Mucosa of rectum (tissue), 2 donors: ENCODE data around the gene ESPNL.

Source experiments
- H3K27ac ChIP-seq, 2 donors: one replicate each; pipeline ENCODE4 v1.7.0; 2013; ENCODE audit warnings: inconsistent platforms in 2 of 2, low read depth in 2 of 2, low read length in 2 of 2
- H3K27me3 ChIP-seq, 2 donors: one replicate each; pipeline ENCODE4 v1.7.0; 2013; ENCODE audit warnings: low read length in 2 of 2; ENCODE audit not compliant: control insufficient read depth in 2 of 2, insufficient read depth in 2 of 2
- H3K36me3 ChIP-seq, 2 donors: one replicate each; pipeline ENCODE4 v1.7.0; 2013; ENCODE audit warnings: low read length in 2 of 2; ENCODE audit not compliant: control insufficient read depth in 2 of 2, insufficient read depth in 2 of 2
- H3K4me1 ChIP-seq, 2 donors: one replicate each; pipeline ENCODE4 v1.7.0; 2013; ENCODE audit warnings: low read length in 2 of 2, mild to moderate bottlenecking in 1 of 2; ENCODE audit not compliant: control insufficient read depth in 2 of 2, insufficient read depth in 2 of 2
- H3K4me3 ChIP-seq, 2 donors: one replicate each; pipeline ENCODE4 v1.7.0; 2013; ENCODE audit warnings: low read length in 2 of 2
- H3K9ac ChIP-seq, 2 donors: one replicate each; pipeline ENCODE4 v1.7.0; 2013; ENCODE audit warnings: low read length in 2 of 2, low read depth in 1 of 2, mild to moderate bottlenecking in 1 of 2
- H3K9me3 ChIP-seq, 2 donors: one replicate each; pipeline ENCODE4 v1.7.0; 2013; ENCODE audit warnings: low read length in 2 of 2; ENCODE audit not compliant: control insufficient read depth in 2 of 2
- donor health status: healthy.
- donor health status: Normal muscosa, but diverticular disease.

The ESPNL gene

DNA sequence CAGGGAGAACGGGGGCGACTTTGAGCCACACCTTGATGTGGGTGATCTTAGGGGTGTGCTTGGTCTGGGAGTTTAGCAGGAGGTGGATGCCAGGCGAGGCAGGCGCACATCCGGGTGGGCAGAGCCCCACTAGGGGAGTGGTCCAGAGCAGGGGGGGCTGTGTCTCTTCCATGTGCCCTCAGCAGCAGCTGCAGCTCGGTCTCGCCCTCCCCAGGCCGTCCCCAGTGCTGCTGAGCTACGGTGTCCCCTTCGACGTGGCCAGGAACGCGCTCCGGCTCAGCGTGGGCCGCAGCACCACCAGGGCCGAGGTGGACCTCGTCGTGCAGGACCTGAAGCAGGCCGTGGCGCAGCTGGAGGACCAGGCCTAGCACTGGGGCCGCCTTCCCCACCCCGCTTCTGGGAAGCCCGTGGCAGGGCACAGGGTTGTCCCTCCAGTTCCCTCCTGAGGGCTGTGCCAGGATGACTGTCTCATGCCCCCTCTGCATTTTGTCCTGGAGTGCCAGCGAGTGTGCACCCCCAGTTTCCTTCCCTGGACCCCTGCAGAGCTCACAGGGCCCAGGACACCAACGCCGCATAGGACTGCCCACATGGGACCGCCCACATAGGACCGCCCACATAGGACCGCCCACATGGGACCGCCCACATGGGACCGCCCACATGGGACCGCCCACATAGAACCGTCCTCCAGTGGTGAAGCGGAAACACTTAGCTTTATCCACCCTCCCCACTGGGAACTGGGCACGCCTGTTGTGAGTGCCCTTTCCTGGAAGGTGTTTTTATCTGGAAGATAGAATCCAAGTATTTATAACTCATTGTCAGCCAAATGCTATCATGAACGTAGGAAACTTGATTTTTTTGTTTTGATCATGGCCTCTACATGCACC is 1.9 kb upstream of the ESPNL start:
- Histone ChIP-seq H3K27me3 (no peaks in the 10 kb centered on the region), H3K9ac (peak overlapping the region; percentile 17 to 64), H3K4me3 (peak overlapping the region in 1 of 2 donors; percentile 28), H3K27ac (peak overlapping the region; percentile 78 to 92), H3K36me3 (no peaks in the 10 kb centered on the region), H3K4me1 (peaks cover 7 to 8% of the 10 kb centered on the region in 2 donors), H3K9me3 (no peaks in the 10 kb centered on the region)

GRCh38 chr2:238098901-238099713 is 1.0 kb upstream of the ESPNL start:
- Histone ChIP-seq H3K27me3 (no peaks in the 10 kb centered on the region), H3K4me1 (peaks cover 7 to 8% of the 10 kb centered on the region in 2 donors), H3K9me3 (no peaks in the 10 kb centered on the region), H3K9ac (peak overlapping the region; percentile 17 to 64), H3K27ac (peak overlapping the region; percentile 78 to 92), H3K4me3 (peak overlapping the region in 1 of 2 donors; percentile 28), H3K36me3 (no peaks in the 10 kb centered on the region)

- Histone ChIP-seq H3K9ac (no peak overlapping the region), H3K27ac (no peak overlapping the region), H3K4me3 (no peak overlapping the region), H3K9me3 (no peaks in the 10 kb centered on the region), H3K27me3 (no peaks in the 10 kb centered on the region), H3K36me3 (no peaks in the 10 kb centered on the region), H3K4me1 (peaks cover 7 to 8% of the 10 kb centered on the region in 2 donors)
These were observed 459 bp upstream of the ESPNL start for GRCh38 chr2:238099714-238100048.

DNA sequence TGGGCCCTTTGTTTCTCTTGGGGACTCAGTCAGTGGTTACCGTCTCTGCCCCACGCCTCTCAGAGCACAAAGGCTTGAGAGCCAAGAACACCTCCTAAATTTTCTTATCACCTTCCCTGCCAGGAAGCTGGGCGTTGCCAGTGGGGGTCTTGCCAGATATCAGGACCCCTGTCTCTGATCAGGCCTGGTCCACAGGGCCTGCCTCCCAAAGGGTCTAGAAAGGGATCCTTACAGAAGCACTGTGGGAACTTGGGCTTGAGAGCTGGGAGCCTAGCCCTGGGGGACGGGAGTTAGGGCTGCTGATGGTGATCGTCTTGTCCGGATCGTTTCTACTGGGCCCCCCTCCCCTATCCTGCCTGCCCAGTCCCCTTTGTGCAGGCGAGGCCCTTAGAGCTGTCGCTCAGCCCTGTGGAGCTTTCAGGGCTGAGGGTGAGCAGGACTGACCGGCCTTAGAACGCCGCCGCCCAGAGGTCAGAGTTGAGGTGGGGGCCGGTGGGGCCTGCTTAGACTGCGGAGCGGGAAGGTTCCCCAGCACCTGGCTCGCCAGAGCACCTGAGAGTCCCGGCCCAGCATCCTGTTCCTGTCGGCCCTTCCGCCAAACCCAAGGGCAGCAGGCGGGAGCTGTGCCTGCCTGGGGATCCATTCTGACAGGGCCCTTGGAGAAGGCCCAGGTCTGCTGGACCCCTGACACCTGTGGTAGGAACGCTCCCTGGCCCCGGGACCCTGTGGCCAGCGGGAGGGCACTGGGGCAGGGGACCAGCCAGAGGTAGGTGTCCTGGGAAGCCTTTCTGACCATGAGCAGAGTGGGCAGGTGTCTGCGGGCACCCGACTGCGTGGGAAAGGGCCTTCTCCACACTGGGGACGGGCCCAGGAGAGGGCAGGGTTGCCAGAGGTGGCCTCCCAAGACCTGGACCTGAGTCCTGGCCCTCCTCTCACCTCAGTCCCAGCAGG is 956 bp downstream of the ESPNL start:
- no peaks in the 10 kb centered on the region for H3K27me3 ChIP-seq
- H3K9me3 ChIP-seq = no peaks in the 10 kb centered on the region
- H3K4me3 ChIP-seq = no peak overlapping the region
- H3K36me3 ChIP-seq = no peaks in the 10 kb centered on the region
- no peak overlapping the region for H3K9ac ChIP-seq
- no peak overlapping the region for H3K27ac ChIP-seq
- H3K4me1 ChIP-seq = peaks cover 7 to 8% of the 10 kb centered on the region in 2 donors

DNA sequence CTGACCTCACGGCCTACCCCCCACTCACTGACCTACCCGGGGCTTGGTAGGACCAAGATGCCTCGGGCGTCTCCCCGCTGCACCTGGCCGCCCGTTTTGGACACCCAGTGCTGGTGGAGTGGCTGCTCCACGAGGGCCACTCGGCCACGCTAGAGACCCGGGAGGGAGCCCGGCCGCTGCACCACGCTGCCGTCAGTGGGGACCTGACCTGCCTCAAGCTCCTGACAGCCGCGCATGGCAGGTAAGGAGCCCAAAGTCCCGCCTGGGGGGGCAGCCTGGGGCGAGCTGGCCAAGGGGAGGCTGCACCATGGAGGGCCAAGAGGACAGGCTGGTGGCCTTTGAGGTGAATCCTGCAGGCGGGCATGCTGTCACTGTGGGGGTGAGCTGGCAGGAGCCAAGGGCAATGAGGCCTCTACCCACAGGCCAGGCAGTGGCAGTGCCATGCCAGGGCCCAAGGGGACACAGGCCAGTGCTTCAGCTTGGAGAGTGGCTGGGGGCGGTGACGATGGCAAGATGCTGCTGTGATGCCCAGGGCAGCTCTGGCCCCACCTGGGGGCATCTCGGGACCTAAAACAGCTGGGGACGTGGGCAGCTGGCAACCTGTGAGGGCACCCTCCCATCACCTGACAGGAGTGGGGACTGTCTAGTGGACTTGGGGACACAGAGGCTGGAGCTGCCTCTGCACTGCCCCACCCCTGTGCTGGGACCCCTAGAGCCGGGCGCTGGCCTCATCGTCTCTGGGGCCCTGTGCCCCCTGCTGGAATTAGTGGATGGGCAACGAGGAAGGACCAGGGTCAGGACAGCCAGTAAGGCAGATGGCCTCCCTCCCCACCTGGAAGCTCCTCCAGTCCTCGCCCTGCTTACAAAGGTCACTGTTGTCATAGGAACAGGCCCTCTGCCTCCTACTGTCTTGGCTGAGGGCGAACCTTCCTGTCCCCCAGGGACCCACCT is 2.0 kb downstream of the ESPNL start:
- H3K36me3 ChIP-seq = no peaks in the 10 kb centered on the region
- no peaks in the 10 kb centered on the region for H3K9me3 ChIP-seq
- no peaks in the 10 kb centered on the region for H3K27me3 ChIP-seq
- H3K9ac ChIP-seq = no peak overlapping the region
- H3K4me3 ChIP-seq = no peak overlapping the region
- no peak overlapping the region for H3K27ac ChIP-seq
- H3K4me1 ChIP-seq = peaks cover 13 to 18% of the 10 kb centered on the region in 2 donors

- Histone ChIP-seq H3K36me3 (no peaks in the 10 kb centered on the region), H3K9ac (no peak overlapping the region), H3K4me1 (peaks cover 18 to 20% of the 10 kb centered on the region in 2 donors), H3K4me3 (no peak overlapping the region), H3K27me3 (no peaks in the 10 kb centered on the region), H3K9me3 (no peaks in the 10 kb centered on the region), H3K27ac (no peak overlapping the region)
These were observed 2.7 kb downstream of the ESPNL start for GRCh38 chr2:238102865-238103264.

DNA sequence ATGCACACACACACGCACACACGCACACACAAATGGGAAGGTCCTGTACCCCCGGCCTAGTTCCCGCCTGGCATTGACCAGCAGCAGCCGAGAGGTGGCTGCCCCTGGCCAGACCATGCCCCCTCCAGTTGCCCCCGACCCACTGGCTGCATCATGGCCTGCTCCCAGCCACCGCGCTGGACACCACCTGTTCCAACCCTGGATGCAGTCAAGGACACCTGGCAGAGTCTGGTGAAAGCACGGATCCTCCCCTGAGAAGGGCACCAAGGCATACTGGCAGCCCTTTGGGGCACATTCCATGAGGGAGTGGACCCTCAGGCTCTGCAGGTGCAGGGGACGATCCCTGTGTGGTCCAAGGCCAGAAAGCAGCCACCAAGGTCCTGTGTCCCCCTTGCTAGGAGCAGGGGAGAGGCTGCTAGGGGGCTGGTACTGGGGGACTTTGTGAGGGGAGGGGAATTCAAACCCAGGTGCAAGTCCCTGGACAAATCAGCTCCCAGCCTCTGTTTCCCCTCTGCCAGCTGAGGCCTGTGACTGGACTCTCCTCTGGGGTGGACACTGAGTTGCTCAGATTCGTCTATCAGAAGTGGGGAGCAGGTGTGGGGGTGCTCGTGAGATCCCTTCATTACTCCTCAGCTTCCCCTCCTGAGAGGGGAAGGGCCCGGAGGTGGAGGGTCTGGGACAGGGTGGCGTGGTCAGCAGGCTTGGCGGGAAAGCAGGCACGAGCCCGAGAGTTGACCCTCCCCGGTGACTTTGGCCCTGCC is 3.5 kb downstream of the ESPNL start:
- Histone ChIP-seq H3K27me3 (no peaks in the 10 kb centered on the region), H3K27ac (no peak overlapping the region), H3K4me1 (peaks cover 18 to 20% of the 10 kb centered on the region in 2 donors), H3K4me3 (no peak overlapping the region), H3K36me3 (no peaks in the 10 kb centered on the region), H3K9ac (no peak overlapping the region), H3K9me3 (no peaks in the 10 kb centered on the region)

DNA sequence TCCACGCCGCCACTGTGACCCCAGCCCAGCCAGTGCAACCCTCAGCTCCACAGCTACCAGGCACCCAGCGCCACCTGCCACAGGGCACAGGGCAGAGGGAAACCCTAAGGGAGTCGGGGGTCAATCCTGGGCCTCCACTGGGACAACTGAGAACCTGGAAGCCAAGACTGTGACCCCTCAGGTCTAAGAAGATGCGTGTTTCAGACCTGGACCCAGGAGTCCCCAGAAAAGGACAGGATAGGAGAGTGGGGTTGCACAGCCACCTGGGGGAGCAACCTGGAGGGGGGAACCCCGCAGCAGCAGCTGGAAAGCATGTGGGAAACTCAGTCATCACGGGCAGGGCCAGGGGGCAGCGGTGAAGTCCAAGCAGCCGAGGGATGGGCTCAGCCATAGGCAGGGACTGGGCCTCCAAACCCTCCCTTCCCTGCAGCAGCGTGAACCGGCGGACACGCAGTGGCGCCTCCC is 4.1 kb downstream of the ESPNL start:
- H3K9ac ChIP-seq = no peak overlapping the region

More for the DNA sequence above, 4.1 kb downstream of the ESPNL start:
- peaks cover 13 to 14% of the 10 kb centered on the region in 2 donors for H3K4me1 ChIP-seq
- H3K27me3 ChIP-seq = no peaks in the 10 kb centered on the region
- H3K36me3 ChIP-seq = no peaks in the 10 kb centered on the region
- H3K4me3 ChIP-seq = no peak overlapping the region
- H3K27ac ChIP-seq = no peak overlapping the region
- no peaks in the 10 kb centered on the region for H3K9me3 ChIP-seq
